GOT3 (cell line): ENCODE results near the gene SMARCA1.

ENCODE experiments used
- DNase-seq: peaks from one replicate; lab custom pipeline; 2025; ENCODE audit warnings: mixed read lengths; lab: John Stamatoyannopoulos, UW

SMARCA1 gene

DNA sequence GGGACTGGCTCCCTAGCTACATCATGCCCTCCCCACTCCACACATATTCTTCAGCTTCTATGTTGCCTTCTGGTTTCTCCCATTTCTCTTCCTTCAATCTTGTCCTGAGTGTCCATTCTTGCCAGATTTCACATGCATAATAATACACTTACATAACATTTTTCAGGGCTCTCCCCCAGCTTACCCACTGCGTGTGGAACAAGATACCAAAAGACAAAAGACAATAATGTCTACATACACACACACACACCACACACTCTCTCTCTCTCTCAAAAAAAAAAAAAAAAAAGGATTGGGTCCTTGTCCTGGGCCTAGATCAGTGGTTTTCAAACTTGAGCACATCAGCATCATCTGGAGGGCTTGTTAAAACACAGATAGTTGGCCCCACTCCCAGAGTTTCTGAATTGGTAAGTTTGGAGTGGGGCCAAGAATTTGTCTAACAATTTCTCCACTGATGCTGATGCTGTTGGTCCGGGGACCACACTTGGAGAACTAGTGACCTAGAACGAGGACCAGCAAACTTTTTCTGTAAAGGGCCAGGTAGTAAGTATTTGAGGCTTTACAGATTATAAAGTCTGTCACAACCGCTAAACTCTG lies 6.5 kb upstream of the SMARCA1 start:
- no peak for DNase-seq

DNA sequence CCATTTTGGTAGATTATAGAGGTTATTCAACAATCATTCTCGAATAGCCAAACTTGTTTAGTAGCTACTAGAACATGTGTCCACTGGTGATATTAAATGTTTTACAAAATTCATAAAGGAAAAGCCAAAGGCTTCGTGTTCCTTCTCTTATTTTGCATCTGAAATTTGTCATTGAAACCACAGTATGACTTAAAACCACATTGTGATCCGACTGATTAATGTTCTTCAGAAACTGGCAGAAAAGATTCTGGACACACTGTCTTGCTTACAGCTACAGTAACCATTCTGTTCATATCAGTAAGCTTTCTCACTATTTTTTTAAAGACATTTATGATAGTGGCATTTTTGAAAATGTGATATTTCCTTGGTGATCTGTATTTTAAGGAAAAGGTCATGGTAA lies 2.6 kb upstream of the SMARCA1 start:
- no peak for DNase-seq

GRCh38 chrX:129525162-129525561 lies 1.9 kb upstream of the SMARCA1 start:
- DNase-seq = no peak

DNA sequence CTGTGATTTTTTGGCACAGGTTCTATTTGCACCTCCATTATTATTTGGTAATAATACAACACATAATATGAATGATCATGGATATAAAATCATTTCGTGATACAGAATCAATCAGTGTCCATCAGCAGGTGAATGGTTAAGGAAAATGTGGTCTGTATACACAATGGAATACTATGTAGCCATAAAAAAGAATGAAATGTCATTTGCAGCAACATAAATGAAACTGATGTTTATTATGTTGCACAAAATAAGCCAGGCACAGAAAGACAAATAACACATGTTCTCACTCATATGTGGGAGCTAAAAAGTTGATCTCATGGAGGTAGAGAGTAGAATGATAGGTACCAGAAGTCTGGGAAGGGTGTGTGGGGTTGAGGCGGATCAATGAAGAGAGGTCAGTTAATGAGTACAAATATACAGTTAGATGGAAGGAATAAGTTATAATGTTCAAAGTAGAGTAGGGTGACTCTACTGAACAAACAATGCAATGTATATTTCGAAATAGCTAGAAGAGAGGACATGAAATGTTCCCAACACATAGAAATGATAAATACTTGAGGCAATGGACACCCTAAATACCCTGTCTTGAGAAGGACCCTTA lies 1.1 kb upstream of the SMARCA1 start:
- DNase-seq = no peak

DNA sequence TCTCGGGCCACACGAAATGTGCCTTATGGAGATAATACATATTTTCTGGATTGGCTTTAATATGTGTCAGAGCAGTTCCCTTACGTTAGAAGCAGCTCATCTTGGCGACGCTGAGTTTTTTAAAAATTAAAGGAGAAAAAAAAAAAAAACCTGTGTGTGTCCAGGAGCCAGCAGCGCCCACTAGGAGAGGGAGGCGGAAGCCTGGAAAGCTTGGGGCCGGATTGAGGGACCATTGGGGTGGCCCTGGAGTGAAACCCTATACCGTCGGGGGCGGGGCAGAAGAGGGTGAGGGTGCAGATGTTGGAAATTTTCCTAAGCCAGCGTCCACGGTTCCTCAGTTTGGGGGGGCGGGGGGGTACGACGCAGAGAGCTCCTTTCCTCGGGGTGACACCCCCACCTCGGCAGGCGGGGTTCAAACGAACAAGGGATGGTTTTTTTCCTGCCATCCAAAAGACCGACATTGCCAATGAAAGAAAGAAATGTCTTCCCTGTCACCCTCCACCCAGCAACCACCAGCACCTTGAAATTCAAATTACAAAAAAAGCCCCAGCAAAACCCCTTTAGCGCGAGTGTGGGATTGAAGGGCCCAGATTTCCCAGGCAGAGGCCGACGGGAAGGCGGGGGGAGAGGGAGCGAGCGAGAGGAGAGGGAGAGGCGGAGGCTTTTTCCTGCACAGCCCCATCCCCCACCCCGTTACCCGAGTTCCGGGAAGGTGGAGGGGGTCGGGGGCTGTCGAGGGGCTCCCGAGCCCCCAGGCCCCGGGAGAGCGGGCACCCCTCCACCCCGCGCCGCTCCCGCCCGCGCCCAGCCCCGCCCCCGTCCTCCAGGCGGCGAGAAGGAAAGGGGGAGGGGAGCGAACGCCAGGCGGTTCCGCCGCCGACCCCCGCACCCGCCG lies 859 bp downstream of the SMARCA1 start:
- DNase-seq = no peak

- no peak for DNase-seq
Observed at GRCh38 chrX:129520151-129520550, 3.1 kb downstream of the SMARCA1 start.

DNA sequence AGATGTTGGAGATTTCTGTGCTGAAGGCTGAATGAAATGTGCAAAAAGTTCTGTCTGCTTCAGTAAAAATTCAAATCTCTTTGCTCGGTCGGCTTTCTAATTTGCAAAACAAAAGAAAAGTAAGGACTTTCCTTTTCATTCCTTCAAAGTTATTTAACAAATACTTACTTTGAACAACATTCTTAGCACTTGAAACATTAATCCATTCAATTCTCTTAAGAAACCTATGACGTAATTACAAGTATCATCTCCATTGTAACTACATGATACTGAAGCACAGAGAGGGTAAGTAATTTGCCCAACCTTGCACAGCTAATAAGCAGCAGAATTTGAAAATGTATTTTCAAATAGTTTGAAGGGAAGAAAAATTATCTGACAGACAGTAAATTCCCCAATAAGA lies 6.9 kb downstream of the SMARCA1 start:
- no peak for DNase-seq

- no peak for DNase-seq
Observed at GRCh38 chrX:129512409-129512808, 10.9 kb downstream of the SMARCA1 start.

DNA sequence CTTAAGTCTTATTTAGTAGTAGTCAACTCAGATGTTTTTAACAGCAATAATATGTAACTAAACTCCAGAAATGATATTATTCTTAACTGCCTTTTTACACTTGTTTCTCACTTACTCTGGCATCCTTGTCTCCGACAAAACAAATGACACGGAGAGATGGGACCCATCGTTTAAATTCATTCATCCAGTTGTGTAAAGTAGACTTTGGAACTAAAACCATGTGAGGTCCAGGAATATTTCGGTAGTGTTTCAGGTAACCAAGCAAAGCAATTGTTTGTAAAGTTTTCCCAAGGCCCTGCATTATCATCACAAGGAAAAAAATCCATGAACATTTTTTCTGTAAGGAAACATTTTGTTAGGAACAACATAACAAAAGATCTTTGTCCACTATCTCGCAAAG lies 11.6 kb downstream of the SMARCA1 start:
- DNase-seq = no peak

GRCh38 chrX:129510331-129510730 lies 13.0 kb downstream of the SMARCA1 start:
- no peak for DNase-seq

GRCh38 chrX:129497146-129497843 lies 26.0 kb downstream of the SMARCA1 start:
- no peak for DNase-seq

- DNase-seq = no peak
Observed at GRCh38 chrX:129496625-129497024, 26.7 kb downstream of the SMARCA1 start.

GRCh38 chrX:129495900-129496299 lies 27.4 kb downstream of the SMARCA1 start:
- no peak for DNase-seq

DNA sequence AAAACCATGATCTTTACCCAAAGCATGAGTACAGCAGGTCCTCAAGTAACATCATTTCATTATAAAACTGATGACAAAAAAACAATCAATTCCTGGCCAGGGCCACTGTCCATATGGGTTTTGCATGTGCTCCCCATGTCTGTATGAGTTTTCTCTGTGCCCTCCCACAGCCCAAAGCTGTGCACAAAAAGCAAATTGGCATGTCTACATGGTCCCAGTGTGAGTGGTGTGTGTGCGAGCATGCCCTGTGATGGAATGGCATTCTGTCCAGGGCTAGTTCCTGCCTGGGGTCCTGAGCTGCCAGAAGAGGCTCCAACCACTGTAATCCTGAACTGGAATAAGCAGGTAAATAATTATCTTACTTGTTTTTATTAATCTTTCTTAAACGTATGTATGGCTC lies 28.4 kb downstream of the SMARCA1 start:
- no peak for DNase-seq

DNA sequence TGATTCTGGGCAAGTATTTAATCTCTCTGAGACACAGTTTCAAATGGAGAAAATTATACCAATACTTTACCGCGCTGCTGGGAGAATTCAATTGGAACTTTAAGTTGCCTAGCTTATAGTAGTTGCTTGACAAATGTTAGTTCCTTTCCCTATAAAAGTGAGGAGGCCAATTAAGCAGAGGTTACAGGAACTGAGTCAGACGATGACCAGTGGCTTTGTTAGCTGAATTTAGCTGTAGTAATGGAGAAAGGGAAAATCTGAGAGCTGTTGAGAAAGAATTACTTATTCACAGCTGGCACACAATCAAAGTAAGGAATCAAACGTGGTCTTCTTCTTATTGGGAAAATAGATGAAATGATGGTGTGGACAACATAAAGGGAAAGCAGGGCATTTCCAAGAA lies 29.6 kb downstream of the SMARCA1 start:
- DNase-seq = no peak

GRCh38 chrX:129490330-129490729 lies 33.0 kb downstream of the SMARCA1 start:
- no peak for DNase-seq

- DNase-seq = no peak
Observed at GRCh38 chrX:129488359-129488758, 34.9 kb downstream of the SMARCA1 start.

DNA sequence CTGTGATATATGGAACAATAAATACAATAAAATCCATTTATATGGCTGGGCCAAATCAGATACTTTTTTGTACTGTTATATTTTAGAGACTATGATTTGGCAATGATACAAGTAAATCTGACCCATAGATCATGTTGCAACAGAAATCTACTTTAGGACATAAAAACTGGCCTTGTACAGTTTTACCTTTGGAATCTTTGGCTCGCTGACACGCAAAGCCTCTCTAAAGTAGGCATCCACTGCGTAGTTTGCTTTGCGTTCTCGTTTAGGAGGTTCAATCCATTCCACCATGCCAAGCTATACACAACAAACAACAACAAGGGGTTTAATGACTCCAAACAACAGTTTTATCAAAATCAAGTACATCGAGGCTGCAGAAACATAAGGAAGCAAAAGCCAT lies 42.4 kb downstream of the SMARCA1 start:
- no peak for DNase-seq

DNA sequence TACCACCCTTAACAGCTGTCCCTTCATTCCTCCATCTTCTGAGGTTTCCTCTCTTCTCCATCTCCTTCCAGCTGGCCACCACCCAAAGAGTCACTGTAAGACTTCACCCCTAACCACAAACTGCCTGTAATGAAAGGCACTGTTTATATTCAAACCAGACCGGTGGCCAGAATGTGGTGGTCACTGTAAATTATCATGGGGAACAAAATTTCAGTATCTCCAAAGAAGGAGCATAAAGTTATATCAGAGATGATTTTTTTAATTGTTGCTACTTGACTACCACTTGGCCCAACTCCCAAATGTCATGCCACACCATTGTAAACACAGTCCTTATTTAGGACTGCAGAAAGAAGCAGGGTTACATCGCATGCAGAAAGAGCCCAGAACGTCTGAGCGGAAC lies 44.8 kb downstream of the SMARCA1 start:
- DNase-seq = no peak

- DNase-seq = no peak
Observed at GRCh38 chrX:129472116-129472515, 51.2 kb downstream of the SMARCA1 start.

DNA sequence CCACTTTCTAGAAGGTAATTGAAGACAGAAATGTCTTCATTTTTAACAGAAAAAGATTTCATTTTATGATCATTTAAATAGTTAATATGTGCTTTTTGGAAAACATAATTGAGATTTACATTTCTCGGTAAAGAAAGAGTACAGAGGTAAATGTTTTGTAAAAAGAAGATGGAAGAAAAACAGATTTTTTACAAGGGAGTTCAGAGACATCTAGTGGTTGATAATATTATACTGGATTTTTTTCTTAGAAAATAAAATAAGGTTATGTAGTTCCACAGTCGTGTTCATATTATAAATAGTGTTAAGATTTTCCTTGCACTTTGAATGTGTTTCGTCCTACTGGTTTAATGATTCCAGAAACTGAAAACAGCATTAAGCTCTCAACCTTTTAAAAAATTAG lies 60.6 kb downstream of the SMARCA1 start:
- no peak for DNase-seq

GRCh38 chrX:129461801-129462456 lies 61.4 kb downstream of the SMARCA1 start:
- no peak for DNase-seq
